Measurements from ENCODE around the gene NEK1. TPM values are rescaled to one million over a fixed set of nuclear protein-coding genes. Genes with fewer than 3 reads are reported as not detected.

Gene NEK1
- total RNA-seq, 1 experiment from 2014 or later, result 18.6 TPM

- no peaks in the 10 kb centered on the region for H3K36me3 ChIP-seq (ENCODE audit: low read depth)
- 0 out of 2 replicates have a peak, but pooled peaks cover under 1% of the 10 kb centered on the region for H3K79me2 ChIP-seq (ENCODE audit: low read depth)
- ChIA-PET CTCF (no interaction called here), POLR2A (ENCODE audit: unreplicated experiment) (interaction anchor here (0.7 kb wide), 1 partner anchor 16 kb away, joined by 6 read pairs; no protein-coding TSS in a partner anchor)
- peak overlapping the region; percentile 13; the same call in 1 of the 2 replicates for H3K4me2 ChIP-seq
- H3K27ac ChIP-seq, result peak overlapping the region; percentile 56
- no peaks in the 10 kb centered on the region for H3K9me3 ChIP-seq (ENCODE audit: insufficient read depth, low read depth)
- H2AFZ ChIP-seq, result no peak overlapping the region
- no peak overlapping the region for H3K4me3 ChIP-seq
- no peaks in the 10 kb centered on the region for H3K9me2 ChIP-seq (ENCODE audit: insufficient read depth)
- H3F3A ChIP-seq (ENCODE audit: insufficient read depth, low read depth), result no peaks in the 10 kb centered on the region
- DNase-seq, result no peak
- TF ChIP-seq CTCF (conservative IDR thresholded peaks at IDR 0.05) (no peak), EZH2 (IDR thresholded peaks at IDR 0.05; ENCODE audit: low read depth) (no peak)
- no peaks in the 10 kb centered on the region for H4K20me1 ChIP-seq (ENCODE audit: insufficient read depth)
- no peaks in the 10 kb centered on the region for H3K27me3 ChIP-seq (ENCODE audit: insufficient read depth, low read depth)
- H3K4me1 ChIP-seq (replicated peaks; ENCODE audit: insufficient read depth), result peaks cover 13% of the 10 kb centered on the region
- intact Hi-C loops (cut with micrococcal nuclease; ENCODE audit: unreplicated experiment), result no loop called here
- BruUV-seq (replicated peaks), result no TSS peak
Measured at GRCh38 chr4:169604903-169605331, 7.5 kb downstream of the NEK1 start.

- H3K9me3 ChIP-seq (ENCODE audit: insufficient read depth, low read depth), result no peaks in the 10 kb centered on the region
- no peak for TF ChIP-seq CTCF (conservative IDR thresholded peaks at IDR 0.05)
- TF ChIP-seq EZH2 (IDR thresholded peaks at IDR 0.05; ENCODE audit: low read depth), result no peak
- ChIA-PET CTCF (interaction anchor here (0.7 kb wide), 1 partner anchor 1013 kb away, joined by 3 read pairs; no protein-coding TSS in a partner anchor), POLR2A (ENCODE audit: unreplicated experiment) (no interaction called here)
- no peaks in the 10 kb centered on the region for H4K20me1 ChIP-seq (ENCODE audit: insufficient read depth)
- H3K27me3 ChIP-seq (ENCODE audit: insufficient read depth, low read depth), result no peaks in the 10 kb centered on the region
- no peaks in the 10 kb centered on the region for H3F3A ChIP-seq (ENCODE audit: insufficient read depth, low read depth)
- BruUV-seq (replicated peaks), result no TSS peak
- H3K27ac ChIP-seq, result peak overlapping the region; percentile 56
- no peak for DNase-seq
- H3K9me2 ChIP-seq (ENCODE audit: insufficient read depth), result no peaks in the 10 kb centered on the region
- no peak overlapping the region for H2AFZ ChIP-seq
- intact Hi-C loops (cut with micrococcal nuclease; ENCODE audit: unreplicated experiment), result no loop called here
- H3K4me1 ChIP-seq (replicated peaks; ENCODE audit: insufficient read depth), result peaks cover 13% of the 10 kb centered on the region
- H3K4me2 ChIP-seq, result peak overlapping the region; percentile 31; the same call in 1 of the 2 replicates
- H3K36me3 ChIP-seq (ENCODE audit: low read depth), result no peaks in the 10 kb centered on the region
- H3K4me3 ChIP-seq, result no peak overlapping the region
- H3K79me2 ChIP-seq (ENCODE audit: low read depth), result no peaks in the 10 kb centered on the region
Measured at GRCh38 chr4:169604131-169604900, 8.1 kb downstream of the NEK1 start.

GRCh38 chr4:169603312-169603711 lies 9.1 kb downstream of the NEK1 start:
- Histone ChIP-seq H3F3A (ENCODE audit: insufficient read depth, low read depth) (no peaks in the 10 kb centered on the region), H3K79me2 (ENCODE audit: low read depth) (no peaks in the 10 kb centered on the region), H3K27me3 (ENCODE audit: insufficient read depth, low read depth) (no peaks in the 10 kb centered on the region), H3K9me3 (ENCODE audit: insufficient read depth, low read depth) (no peaks in the 10 kb centered on the region), H3K4me1 (replicated peaks; ENCODE audit: insufficient read depth) (peaks cover 13% of the 10 kb centered on the region), H3K27ac (no peak overlapping the region), H2AFZ (no peak overlapping the region), H3K36me3 (ENCODE audit: low read depth) (no peaks in the 10 kb centered on the region), H3K4me3 (no peak overlapping the region), H3K4me2 (no peak overlapping the region), H3K9me2 (ENCODE audit: insufficient read depth) (no peaks in the 10 kb centered on the region), H4K20me1 (ENCODE audit: insufficient read depth) (no peaks in the 10 kb centered on the region)
- ChIA-PET CTCF (no interaction called here), POLR2A (ENCODE audit: unreplicated experiment) (no interaction called here)
- intact Hi-C loops (cut with micrococcal nuclease; ENCODE audit: unreplicated experiment), result no loop called here
- BruUV-seq (replicated peaks), result no TSS peak
- no peak for DNase-seq
- TF ChIP-seq EZH2 (IDR thresholded peaks at IDR 0.05; ENCODE audit: low read depth), result no peak
- TF ChIP-seq CTCF (conservative IDR thresholded peaks at IDR 0.05), result no peak

All from PC-9 (cell line).